Putamen (tissue), 1 donor: ENCODE data around the gene THOC3.
"Not testable (repeated sequence)": the region's sequence is repeated elsewhere in the genome, so short reads cannot be mapped to it uniquely, and the experiment has no call there.

ENCODE experiments used
- DNase-seq: peaks from one replicate; pipeline ENCODE4 v3.0.0-alpha.2; 2016; ENCODE audit warnings: low spot score

Gene THOC3

GRCh38 chr5:175967471-175968372, at the start of gene THOC3:
Gene THOC3, minus strand, starts transcription at chr5:175968315. Its CDS starts 107 bp downstream, at chr5:175968208.
- DNase-seq, result peak; percentile 76

- not testable (repeated sequence) for DNase-seq
These were observed 49.2 kb upstream of the THOC3 start for GRCh38 chr5:176017324-176017723.

GRCh38 chr5:176014360-176014759, 46.2 kb upstream of the THOC3 start:
- not testable (repeated sequence) for DNase-seq

GRCh38 chr5:176011088-176011487, 43.0 kb upstream of the THOC3 start:
- not testable (repeated sequence) for DNase-seq

- DNase-seq, result not testable (repeated sequence)
These were observed 42.1 kb upstream of the THOC3 start for GRCh38 chr5:176010202-176010601.

- DNase-seq, result not testable (repeated sequence)
These were observed 39.1 kb upstream of the THOC3 start for GRCh38 chr5:176007220-176007619.

- DNase-seq, result not testable (repeated sequence)
These were observed 38.7 kb upstream of the THOC3 start for GRCh38 chr5:176006819-176007218.

- DNase-seq, result not testable (repeated sequence)
These were observed 29.9 kb upstream of the THOC3 start for GRCh38 chr5:175997979-175998378.

- not testable (repeated sequence) for DNase-seq
These were observed 29.4 kb upstream of the THOC3 start for GRCh38 chr5:175997495-175997894.

GRCh38 chr5:175996791-175997190, 28.7 kb upstream of the THOC3 start:
- DNase-seq, result not testable (repeated sequence)

GRCh38 chr5:175995506-175995905, 27.4 kb upstream of the THOC3 start:
- DNase-seq, result not testable (repeated sequence)

- not testable (repeated sequence) for DNase-seq
These were observed 11.4 kb upstream of the THOC3 start for GRCh38 chr5:175979371-175979995.

- DNase-seq, result not testable (repeated sequence)
These were observed 266 bp upstream of the THOC3 start for GRCh38 chr5:175968381-175968780.

- DNase-seq, result not testable (repeated sequence)
These were observed 5.8 kb downstream of the THOC3 start for GRCh38 chr5:175962329-175962728.

GRCh38 chr5:175960228-175960627, 7.9 kb downstream of the THOC3 start:
- not testable (repeated sequence) for DNase-seq

GRCh38 chr5:175958515-175958914, 9.6 kb downstream of the THOC3 start:
- DNase-seq, result not testable (repeated sequence)

- not testable (repeated sequence) for DNase-seq
These were observed 14.0 kb downstream of the THOC3 start for GRCh38 chr5:175954107-175954506.

GRCh38 chr5:175952810-175953209, 15.3 kb downstream of the THOC3 start:
- DNase-seq, result not testable (repeated sequence)

- not testable (repeated sequence) for DNase-seq
These were observed 16.7 kb downstream of the THOC3 start for GRCh38 chr5:175951339-175951969.

- not testable (repeated sequence) for DNase-seq
These were observed 19.6 kb downstream of the THOC3 start for GRCh38 chr5:175948329-175949108.

- DNase-seq, result not testable (repeated sequence)
These were observed 24.9 kb downstream of the THOC3 start for GRCh38 chr5:175943253-175943652.

GRCh38 chr5:175940632-175941031, 27.5 kb downstream of the THOC3 start:
- DNase-seq, result not testable (repeated sequence)
